Measurements from ENCODE around the gene DCAF11.
A peak's percentile ranks its signal among the peaks of the same experiment; 100 is the strongest.
"Not testable (repeated sequence)": the region's sequence is repeated elsewhere in the genome, so short reads cannot be mapped to it uniquely, and the experiment has no call there.

Gene DCAF11

DNA sequence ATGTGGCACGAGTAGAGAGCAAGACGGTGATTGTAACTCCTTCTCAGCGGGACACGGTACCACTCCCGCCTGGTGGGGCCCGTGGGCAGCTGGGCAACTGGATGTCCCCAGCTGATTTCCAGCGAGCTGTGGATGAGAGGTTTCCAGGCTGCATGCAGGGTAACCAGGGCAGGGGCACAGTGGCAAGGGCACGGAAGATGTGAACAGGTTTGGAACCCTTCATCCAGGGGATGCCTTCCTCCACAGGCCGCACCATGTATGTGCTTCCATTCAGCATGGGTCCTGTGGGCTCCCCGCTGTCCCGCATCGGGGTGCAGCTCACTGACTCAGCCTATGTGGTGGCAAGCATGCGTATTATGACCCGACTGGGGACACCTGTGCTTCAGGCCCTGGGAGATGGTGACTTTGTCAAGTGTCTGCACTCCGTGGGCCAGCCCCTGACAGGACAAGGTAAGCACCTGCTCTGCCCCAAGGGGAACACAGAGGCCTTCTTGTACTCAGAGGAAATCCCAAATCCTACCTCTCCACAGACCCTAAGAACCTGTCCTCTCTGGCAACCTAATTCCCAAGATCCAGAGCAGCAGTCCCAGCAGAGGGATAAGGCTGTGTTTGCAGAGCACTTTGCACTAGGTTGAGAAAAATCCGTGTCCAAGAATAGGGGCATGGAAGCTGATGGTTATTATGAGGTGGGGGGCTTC, 16.2 kb upstream of the DCAF11 start:
- DNase-seq = no peak

DNA sequence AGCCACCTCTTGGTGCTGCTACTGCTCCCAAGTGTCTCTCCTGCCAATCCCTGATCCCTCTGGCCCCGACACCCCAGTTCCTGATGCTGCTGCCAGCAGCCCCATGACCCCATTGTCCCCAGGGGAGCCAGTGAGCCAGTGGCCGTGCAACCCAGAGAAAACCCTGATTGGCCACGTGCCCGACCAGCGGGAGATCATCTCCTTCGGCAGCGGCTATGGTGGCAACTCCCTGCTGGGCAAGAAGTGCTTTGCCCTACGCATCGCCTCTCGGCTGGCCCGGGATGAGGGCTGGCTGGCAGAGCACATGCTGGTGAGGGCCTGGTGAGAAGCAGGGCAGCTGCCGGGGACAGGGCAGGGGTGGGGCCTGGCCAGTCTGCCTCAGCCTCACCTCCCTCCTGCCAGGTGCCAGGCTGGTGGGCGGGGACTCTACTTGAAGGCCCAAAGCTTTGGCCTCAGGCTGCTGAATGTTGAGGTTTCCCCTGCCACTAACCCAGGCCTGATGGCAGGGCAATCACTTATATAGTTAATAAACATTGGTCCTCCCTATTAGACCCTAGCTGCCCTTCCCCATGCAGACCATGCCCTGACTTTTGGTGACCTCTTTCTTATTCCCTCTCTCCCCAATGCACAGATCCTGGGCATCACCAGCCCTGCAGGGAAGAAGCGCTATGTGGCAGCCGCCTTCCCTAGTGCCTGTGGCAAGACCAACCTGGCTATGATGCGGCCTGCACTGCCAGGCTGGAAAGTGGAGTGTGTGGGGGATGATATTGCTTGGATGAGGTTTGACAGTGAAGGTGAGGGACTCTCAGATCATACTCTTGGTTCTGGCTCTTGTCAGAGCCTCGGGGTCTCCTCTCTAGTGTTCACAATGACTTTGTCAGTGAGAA, 15.4 kb upstream of the DCAF11 start:
- DNase-seq = peak; percentile 85

DNA sequence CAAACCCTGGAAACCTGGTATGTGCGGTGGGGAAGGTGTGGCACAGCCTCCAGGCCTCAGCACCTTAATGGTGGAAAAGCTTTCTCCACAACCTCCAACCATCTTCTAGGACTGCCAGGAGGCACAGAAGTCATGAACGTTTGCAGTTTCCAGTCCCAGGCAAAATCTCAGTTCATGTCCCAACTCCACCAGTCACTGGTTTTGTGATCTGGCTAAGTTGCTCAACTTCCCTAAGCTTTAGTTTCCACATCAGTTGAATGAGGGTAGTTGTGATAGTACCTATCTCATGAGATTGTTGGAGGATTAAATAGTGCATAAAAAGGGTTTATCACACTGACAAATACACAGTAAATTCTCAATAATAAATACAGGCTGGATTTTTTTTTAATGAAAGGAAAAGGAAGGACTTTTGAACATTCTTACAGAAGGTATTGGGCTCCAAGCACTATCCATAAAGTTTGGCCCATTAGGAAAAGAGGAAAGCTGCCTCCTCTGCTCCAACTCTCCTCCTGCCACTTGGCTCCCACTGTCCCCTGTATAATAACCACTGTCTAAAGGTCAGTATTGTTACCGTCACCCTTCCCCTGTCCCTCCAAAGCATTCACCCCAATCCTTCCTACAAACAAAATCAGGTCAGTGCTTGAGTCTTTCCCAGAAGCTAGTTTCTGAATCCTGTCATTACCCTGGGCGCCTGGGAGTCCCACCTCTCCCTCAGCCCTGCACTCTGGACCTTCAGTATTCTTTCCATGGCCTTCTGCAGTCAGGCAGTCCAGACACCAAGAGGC, 14.2 kb upstream of the DCAF11 start:
- DNase-seq = no peak

DNA sequence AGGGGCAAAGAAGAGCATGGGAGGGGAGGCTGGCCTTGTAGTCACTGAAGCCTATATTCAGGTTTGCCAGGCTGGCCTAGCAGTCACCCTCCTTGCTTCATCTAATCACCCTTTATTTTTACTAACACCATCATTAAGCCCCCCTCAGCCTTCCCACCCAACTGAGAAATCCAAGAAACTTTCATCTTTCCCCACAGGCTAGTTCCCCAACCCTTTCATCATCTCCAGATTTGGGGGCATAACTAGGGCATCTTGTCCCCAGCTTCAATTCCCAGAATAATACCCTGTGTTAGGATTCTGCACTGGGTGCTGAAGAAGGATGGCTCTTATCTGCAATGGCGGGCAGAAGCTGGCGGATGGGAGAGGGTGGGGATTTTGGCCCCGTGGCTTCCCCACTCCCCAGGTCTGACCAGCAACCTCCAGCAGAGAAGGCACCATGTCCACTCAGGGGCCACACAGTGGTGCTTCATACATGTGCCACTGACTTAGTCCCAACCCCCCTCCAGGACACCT, 13.5 kb upstream of the DCAF11 start:
- no peak for DNase-seq

DNA sequence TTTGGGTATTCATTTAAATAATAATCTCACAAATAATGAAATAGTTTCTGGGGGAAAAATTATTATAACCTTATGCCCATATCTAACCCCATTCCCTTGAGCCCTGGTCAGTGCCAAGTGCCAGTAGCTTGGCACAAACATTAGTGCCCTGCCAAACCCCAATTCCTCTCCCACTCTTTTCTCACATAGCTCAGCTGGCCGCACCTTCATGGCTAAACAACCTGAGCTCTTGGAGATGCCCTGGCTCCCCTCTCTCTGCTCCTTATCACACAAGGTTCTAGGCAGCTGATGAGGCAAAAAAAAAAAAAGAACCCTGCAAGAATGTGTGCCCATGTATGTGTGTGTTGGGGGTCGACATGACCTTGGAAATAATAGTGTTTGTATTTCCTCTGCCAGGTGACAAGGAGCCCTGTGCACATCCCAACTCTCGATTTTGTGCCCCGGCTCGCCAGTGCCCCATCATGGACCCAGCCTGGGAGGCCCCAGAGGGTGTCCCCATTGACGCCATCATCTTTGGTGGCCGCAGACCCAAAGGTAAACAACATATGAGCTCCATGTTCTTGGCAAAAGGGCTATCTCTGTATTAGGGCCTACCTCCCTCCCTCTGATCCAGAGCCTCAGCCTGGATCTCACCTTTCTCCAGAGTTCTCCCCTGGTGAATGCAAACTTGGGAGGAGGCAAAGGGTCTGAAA, 12.1 kb upstream of the DCAF11 start:
- no peak for DNase-seq

DNA sequence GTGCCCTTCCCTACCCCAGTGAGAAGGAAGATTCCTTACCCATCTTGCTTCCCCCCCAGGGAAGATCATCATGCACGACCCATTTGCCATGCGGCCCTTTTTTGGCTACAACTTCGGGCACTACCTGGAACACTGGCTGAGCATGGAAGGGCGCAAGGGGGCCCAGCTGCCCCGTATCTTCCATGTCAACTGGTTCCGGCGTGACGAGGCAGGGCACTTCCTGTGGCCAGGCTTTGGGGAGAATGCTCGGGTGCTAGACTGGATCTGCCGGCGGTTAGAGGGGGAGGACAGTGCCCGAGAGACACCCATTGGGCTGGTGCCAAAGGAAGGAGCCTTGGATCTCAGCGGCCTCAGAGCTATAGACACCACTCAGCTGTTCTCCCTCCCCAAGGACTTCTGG, 11.1 kb upstream of the DCAF11 start:
- DNase-seq = no peak

DNA sequence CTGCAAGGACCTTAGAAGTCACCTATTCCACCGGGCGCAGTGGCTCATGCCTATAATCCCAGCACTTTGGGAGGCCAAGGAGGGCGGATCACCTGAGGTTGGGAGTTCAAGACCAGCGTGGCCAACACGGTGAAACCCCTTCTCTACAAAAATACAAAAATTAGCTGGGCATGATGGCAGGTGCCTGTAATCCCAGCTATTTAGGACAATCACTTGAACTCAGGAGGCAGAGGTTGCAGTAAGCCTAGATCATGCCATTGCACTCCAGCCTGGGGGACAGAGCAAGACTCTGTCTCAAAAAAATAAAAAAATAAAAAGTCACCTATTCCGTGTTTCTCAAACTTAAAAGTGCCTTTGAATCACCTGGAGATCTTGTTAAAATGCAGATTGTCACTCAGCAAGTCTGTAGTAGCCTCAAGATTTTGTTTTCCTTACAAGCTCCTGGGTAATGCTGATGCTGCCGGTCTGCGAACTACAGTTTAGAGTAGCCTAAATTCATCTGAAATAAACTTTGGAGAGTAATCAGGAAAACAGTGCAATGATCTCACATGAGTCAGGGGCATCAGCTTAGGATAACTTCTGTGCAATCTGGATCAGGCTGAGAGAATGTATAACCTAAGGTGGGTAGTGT, 8.9 kb upstream of the DCAF11 start:
- not testable (repeated sequence) for DNase-seq

DNA sequence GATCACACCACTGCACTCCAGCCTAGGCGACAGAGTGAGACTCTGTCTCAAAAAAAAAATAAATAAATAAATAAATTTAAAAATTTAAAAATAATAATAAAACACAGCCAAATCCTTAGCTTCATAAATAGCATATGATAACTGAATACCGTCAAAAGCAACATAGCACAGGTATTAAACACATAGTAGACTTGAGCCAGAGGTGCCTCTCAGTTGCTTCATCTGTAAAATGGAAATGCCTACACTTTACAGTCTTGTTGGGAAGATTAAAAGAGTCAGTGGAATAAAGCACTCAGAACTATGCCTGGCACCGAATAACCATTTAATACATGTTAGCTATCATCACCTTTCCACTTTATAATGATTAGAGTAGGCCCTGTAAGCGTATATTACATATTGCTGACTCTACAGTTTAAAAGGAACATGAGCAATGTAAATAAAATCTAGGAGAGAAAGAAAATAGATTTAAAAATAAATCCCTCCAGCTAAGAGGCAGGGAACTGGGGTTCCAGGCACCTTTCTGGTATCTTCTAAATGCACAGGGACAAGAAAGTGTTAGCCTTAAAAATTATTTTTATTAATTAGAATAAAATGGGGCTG, 7.8 kb upstream of the DCAF11 start:
- no peak for DNase-seq

DNA sequence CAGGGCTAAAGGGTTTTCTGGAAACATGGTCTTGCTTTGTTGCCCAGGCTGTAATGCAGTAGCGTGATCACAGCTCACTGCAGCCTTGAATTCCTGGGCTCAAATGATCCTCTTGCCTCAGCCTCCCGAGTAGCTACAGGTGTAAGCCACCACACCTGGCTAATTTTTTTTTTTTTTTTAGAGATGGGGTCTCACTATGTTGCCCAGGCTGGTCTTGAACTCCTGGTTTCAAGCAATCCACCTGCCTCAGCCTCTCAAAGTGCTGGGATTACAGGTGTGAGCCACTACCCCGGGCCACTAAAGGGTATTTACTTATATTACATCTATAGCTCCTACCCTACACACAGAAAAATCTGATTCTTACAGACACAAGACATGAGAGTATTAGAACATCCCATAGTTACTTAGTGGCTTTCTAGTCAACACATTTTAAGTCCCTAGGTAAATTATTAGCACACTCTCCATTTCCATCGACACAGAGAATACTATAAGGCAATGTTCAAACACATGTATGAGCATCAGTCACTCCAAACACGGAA, 6.2 kb upstream of the DCAF11 start:
- no peak for DNase-seq

DNA sequence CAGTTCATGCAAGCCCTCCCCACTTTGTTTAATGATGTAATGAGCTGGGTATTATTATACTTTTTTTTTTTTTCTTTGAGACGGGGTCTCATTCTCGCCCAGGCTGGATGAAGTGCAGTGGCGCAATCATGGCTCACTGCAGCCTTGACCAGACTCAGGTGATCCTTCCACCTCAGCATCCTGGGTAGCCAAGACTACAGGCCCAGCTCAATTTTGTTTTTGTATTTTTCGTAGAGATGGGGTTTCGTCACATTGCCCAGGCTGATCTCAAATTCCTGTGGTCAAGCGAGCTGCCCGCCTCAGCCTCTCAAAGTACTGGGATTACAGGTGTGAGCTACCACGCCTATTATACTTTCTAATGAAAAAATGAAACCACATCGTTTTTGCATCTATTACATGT, 4.5 kb upstream of the DCAF11 start:
- DNase-seq = no peak

DNA sequence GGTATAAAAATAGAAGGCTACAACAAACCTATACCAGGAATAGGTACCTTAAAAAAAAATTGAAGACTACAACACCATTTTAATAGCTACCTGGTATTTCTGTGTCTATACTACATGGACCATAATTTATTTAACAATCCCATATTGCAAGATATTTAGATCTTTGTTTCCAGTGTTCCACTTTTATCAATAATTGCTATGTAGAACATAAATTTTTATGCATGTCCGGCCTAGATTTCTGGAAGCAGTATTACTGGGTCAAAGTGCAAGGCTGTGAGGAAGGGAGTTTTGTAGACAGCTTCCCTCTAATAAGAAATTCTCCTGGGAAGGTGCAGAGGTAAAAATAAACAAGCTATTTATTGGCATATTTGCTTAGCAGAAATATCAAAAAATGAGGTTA, 4.1 kb upstream of the DCAF11 start:
- DNase-seq = no peak

DNA sequence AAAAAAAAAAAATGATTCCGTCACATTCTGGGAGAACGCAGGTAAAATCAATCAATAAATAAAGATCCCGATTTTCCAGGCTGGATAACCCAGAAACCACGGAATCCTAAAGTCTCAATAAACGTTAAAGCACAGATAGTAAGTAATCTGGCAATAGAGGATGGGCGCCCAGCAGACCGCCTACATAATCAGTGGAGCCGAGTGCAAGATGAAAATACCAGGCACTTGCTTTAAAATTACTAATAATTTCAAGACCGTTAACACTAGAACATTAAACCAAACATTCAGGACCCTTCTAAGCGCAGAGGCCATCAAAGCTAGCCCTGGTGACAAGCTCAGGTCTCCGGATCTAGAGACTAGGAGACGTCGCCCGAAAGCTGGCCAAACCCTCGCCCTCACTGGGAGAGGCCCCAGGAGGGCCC, 1.2 kb upstream of the DCAF11 start:
- DNase-seq = peak; percentile 48

DNA sequence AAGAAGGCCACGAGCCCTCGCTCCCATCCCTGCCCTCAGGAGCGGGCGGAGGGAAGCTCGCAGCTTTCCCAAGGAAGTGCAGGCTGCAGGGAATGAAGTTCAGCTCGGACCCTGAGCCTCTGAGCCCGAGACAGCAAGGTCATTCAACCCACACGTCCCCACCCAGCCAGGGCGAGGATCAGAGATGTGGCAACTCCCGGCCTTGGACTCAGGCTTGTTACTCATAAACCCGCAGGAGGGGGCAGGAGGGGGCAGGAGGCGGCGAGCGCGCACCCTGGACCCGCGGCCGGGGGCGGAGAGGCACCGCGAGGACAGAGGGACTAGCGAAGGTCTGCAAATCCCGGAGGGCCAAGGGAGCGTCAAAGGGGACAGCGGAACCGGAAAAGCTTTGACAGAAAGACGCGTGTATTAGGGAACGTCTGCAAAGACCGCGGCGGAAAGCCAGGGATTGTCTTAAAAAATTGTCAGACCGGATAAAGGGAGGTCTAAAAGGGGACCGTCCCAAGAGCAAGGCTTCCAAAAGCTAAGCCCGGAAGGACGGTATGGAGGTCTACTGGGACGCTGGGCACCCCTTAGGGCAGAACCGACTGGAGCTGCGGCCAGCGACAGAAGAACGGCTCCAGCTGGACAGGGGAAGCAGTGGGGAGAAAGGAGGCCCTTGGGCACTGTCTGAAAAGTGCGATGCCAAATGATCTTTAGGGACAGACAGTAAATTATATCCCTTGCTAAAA, 611 bp upstream of the DCAF11 start:
- DNase-seq = peak; percentile 96

DNA sequence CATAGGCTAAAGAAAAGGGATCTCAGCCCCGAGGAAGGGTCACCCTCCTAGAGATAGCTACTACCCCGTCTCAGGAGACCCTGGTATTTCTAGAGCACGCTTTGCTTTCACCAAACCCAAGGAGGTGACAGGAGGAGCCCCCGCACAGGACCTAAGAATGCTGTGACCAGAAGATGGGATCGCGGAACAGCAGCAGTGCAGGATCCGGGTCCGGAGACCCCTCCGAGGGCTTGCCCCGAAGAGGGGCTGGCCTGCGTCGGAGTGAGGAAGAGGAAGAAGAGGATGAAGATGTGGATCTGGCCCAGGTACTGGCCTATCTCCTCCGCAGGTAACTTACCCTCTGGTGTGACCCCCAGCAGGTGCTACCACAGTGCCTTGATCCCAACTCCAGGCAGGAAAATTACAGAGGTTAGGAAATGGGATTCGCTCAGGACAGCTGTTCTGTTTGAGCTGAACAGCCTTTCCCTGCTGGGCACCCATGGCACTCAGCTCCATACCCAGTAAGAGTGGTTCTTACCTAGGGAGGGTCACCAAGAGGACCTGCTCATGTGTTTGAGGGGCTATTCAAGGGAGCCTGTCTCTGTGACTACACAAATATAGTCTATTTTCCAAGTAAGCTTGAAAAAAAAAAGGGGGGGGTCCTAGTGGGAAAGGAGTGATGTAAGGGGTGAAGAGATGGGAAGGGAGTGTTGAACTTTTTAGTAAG, 998 bp downstream of the DCAF11 start:
- DNase-seq = no peak

DNA sequence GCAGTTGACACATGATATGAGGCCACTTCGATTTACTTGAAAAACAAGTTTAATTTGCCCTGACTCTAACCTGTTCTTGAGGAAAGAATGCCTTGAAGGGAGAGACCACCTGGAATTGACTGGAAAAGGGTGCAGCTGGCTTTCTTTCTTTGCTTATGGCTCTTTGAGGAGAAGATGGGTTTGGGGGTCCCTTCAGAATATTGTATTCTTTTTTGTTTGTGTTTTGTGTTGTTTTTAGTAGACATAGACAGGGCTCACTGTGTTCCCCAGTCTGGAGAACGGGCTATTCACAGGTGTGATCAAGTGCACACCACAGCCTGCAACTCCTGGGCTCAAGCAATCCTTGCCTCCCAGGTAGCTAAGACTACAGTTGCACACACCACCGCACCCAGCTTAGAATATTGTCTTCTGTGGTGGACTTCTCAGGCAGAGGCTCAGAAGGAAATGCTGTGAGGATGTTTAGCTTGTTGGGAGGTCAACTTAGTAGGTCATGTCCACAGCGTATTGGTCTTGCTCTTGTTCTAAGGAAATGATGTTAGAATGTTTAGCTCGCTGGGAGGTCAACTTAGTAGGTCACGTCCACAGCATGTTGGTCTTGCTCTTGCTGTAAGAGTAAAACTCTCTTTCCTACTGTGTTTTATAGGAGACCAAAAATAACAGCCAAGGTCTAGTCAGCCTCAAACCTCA, 1.7 kb downstream of the DCAF11 start:
- no peak for DNase-seq

DNA sequence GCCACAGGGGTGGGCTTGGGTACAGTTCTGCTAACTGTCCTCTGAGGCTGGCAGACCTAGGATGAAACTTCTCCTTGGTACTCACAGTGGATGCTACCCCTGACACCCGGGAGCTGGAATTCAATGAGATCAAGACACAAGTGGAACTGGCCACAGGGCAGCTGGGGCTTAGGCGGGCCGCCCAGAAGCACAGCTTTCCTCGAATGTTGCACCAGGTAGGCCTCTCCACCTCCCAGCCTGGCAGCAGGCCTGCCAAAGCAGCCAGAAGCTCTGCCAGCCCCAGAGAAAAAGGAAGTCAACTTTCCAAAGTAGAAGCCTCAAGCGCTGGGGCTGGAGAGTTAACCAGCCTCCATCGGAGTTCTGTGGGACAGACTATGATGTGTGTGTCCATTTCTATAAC, 2.6 kb downstream of the DCAF11 start:
- no peak for DNase-seq

DNA sequence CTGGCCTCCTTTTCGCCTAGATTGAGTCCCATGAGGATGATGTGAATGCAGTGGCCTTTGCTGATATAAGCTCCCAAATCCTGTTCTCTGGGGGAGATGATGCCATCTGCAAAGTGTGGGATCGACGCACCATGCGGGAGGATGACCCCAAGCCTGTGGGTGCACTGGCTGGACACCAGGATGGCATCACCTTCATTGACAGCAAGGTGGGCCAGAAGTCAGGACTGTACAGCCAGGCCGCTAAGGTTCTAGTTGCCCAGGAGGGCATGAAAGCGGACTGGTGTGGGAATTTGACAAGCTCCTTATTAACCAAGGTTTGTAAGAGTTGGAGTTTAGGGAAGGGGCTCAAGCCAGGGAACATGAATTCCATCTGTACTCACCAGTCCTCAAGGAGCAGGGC, 5.1 kb downstream of the DCAF11 start:
- DNase-seq = no peak

DNA sequence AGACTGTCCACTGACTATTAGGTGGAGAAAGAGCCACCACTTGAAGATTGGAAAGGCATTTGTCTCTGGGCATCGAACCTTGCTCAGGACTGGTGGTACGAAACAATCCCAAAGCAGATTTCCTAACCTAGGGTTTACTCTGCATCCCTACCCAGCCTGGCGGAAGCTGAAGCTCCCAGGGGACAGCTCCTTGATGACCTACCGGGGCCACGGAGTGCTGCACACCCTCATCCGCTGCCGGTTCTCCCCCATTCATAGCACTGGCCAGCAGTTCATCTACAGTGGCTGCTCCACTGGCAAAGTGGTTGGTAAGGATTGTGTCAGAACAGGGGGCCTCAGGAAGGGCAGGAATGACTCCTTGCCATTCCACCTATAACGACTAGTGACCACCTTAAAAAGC, 6.6 kb downstream of the DCAF11 start:
- DNase-seq = no peak

DNA sequence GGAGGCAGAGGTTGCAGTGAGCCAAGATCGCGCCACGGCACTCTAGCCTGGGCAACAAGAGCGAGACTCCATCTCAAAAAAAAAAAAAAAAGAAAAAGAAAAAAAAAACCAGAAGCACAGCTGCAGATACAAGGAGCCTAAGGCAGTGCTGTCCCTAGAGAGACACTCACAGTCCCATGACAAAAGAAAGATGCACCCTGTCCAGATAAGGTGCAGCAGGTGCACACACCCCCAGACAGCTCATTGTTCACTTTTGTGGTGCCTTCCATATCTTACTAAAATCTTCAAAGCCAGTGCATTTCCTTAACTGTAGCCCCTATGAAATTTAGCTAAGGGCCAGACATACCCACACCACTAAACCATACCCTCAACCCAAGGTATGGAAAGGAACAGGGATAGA, 7.8 kb downstream of the DCAF11 start:
- no peak for DNase-seq

DNA sequence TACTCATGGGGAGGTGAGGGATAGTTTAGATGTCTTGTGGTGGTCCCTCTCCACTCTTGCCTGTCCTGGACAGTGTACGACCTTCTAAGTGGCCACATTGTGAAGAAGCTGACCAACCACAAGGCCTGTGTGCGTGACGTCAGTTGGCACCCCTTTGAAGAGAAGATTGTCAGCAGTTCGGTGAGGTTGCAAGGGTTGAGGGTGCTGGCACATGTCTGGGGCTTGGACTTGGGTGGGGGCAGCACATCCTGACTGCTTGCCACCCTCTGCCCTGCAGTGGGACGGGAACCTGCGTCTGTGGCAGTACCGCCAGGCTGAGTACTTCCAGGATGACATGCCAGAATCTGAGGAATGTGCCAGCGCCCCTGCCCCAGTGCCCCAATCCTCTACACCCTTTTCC, 8.3 kb downstream of the DCAF11 start:
- no peak for DNase-seq

Measured in DMS79 treated with DMSO at 0.1 percent for 48 hours (cell line).